Fibroblast of skin of back (primary cell): ENCODE results near the gene LZTS3.
"Not testable (repeated sequence)": the region's sequence is repeated elsewhere in the genome, so short reads cannot be mapped to it uniquely, and the experiment has no call there.

Experiments
- DNase-seq: peaks from one replicate; pipeline ENCODE4 v3.0.0-alpha.2; 2013

LZTS3 gene

GRCh38 chr20:3192226-3193015 lies 19.1 kb upstream of the LZTS3 start:
- no peak for DNase-seq

- DNase-seq, result no peak
Measured at GRCh38 chr20:3190681-3191111, 17.3 kb upstream of the LZTS3 start.

GRCh38 chr20:3189561-3190131 lies 16.3 kb upstream of the LZTS3 start:
- no peak for DNase-seq

GRCh38 chr20:3188823-3189413 lies 15.6 kb upstream of the LZTS3 start:
- no peak for DNase-seq

GRCh38 chr20:3187861-3188260 lies 14.5 kb upstream of the LZTS3 start:
- DNase-seq, result not testable (repeated sequence)

- no peak for DNase-seq
Measured at GRCh38 chr20:3183896-3184612, 10.7 kb upstream of the LZTS3 start.

GRCh38 chr20:3182429-3182828 lies 9.1 kb upstream of the LZTS3 start:
- DNase-seq, result not testable (repeated sequence)

GRCh38 chr20:3181270-3181669 lies 7.9 kb upstream of the LZTS3 start:
- no peak for DNase-seq

GRCh38 chr20:3180319-3180718 lies 7.0 kb upstream of the LZTS3 start:
- no peak for DNase-seq

GRCh38 chr20:3177746-3178485 lies 4.6 kb upstream of the LZTS3 start:
- DNase-seq, result no peak

GRCh38 chr20:3175270-3175669 lies 1.9 kb upstream of the LZTS3 start:
- DNase-seq, result no peak

GRCh38 chr20:3174442-3175261 lies 1.3 kb upstream of the LZTS3 start:
- DNase-seq, result no peak

- peak; percentile 81 for DNase-seq
Measured at GRCh38 chr20:3173610-3174441, 477 bp upstream of the LZTS3 start.

GRCh38 chr20:3172126-3172932 lies 1.0 kb downstream of the LZTS3 start:
- no peak for DNase-seq

GRCh38 chr20:3171391-3172125 lies 1.8 kb downstream of the LZTS3 start:
- no peak for DNase-seq

GRCh38 chr20:3168829-3169590 lies 4.3 kb downstream of the LZTS3 start:
- no peak for DNase-seq

- no peak for DNase-seq
Measured at GRCh38 chr20:3168079-3168828, 5.1 kb downstream of the LZTS3 start.

- no peak for DNase-seq
Measured at GRCh38 chr20:3167738-3168078, 5.6 kb downstream of the LZTS3 start.
